ENCODE measurements around the gene NTF4. TPM values are rescaled to one million over a fixed set of nuclear protein-coding genes. Genes with fewer than 3 reads are reported as not detected.
"Not testable (repeated sequence)": the region's sequence is repeated elsewhere in the genome, so short reads cannot be mapped to it uniquely, and the experiment has no call there.

The NTF4 gene
- total RNA-seq, 2 experiments from 2014 or later = not detected

- DNase-seq = no peak
- Mint-ChIP-seq H3K4me3 (no peak overlapping the region), H3K4me1 (peaks cover 19% of the 10 kb centered on the region), H3K27ac (no peak overlapping the region), H3K9me3 (no peaks in the 10 kb centered on the region), H3K27me3 (peaks cover 19% of the 10 kb centered on the region), H3K36me3 (no peaks in the 10 kb centered on the region)
These were observed 42.5 kb downstream of the NTF4 start for GRCh38 chr19:49022116-49022515.

- Mint-ChIP-seq H3K27me3 (peaks cover 19% of the 10 kb centered on the region), H3K9me3 (no peaks in the 10 kb centered on the region), H3K4me1 (peaks cover 19% of the 10 kb centered on the region), H3K36me3 (no peaks in the 10 kb centered on the region), H3K27ac (peak overlapping the region; percentile 12), H3K4me3 (no peak overlapping the region)
- DNase-seq = peak; percentile 17
These were observed 43.4 kb downstream of the NTF4 start for GRCh38 chr19:49020931-49021895.

GRCh38 chr19:49020342-49020741 lies 44.3 kb downstream of the NTF4 start:
- DNase-seq = no peak
- Mint-ChIP-seq H3K9me3 (no peaks in the 10 kb centered on the region), H3K27ac (no peak overlapping the region), H3K27me3 (peaks cover 19% of the 10 kb centered on the region), H3K36me3 (no peaks in the 10 kb centered on the region), H3K4me3 (no peak overlapping the region), H3K4me1 (peaks cover 19% of the 10 kb centered on the region)

GRCh38 chr19:49019242-49019932 lies 45.2 kb downstream of the NTF4 start:
- peak; percentile 58 for DNase-seq
- Mint-ChIP-seq H3K4me1 (peaks cover 19% of the 10 kb centered on the region), H3K27ac (no peak overlapping the region), H3K9me3 (no peaks in the 10 kb centered on the region), H3K36me3 (no peaks in the 10 kb centered on the region), H3K27me3 (peaks cover 19% of the 10 kb centered on the region), H3K4me3 (peak overlapping the region; percentile 74)

- H3K4me3 Mint-ChIP-seq = peak overlapping the region; percentile 74
- peaks cover 19% of the 10 kb centered on the region for H3K27me3 Mint-ChIP-seq
- peak; percentile 23 for DNase-seq
- H3K9me3 Mint-ChIP-seq, H3K36me3 Mint-ChIP-seq, H3K27ac Mint-ChIP-seq: not testable (repeated sequence)
- H3K4me1 Mint-ChIP-seq = peaks cover 19% of the 10 kb centered on the region
These were observed 46.0 kb downstream of the NTF4 start for GRCh38 chr19:49018388-49019241.

GRCh38 chr19:49017666-49018351 lies 46.8 kb downstream of the NTF4 start:
- Mint-ChIP-seq H3K27me3 (peaks cover 19% of the 10 kb centered on the region), H3K9me3 (no peaks in the 10 kb centered on the region), H3K27ac (no peak overlapping the region)

GRCh38 chr19:49017041-49017665 lies 47.5 kb downstream of the NTF4 start, which contains the start of gene LHB:
TSS of gene LHB (minus strand) at chr19:49017091. CDS start at chr19:49017081, 10 bp downstream.
- H3K27me3 Mint-ChIP-seq = peaks cover 19% of the 10 kb centered on the region
- H3K4me3 Mint-ChIP-seq = peak within 1 kb of the TSS; percentile 13
- peaks cover 5% of the 10 kb centered on the region for H3K36me3 Mint-ChIP-seq
- H3K9me3 Mint-ChIP-seq = no peaks in the 10 kb centered on the region
- DNase-seq = no peak
- H3K27ac Mint-ChIP-seq = no peak within 1 kb of the TSS
- peaks cover 19% of the 10 kb centered on the region for H3K4me1 Mint-ChIP-seq

More at GRCh38 chr19:49017666-49018351, 46.8 kb downstream of the NTF4 start:
- Mint-ChIP-seq H3K4me1 (peaks cover 19% of the 10 kb centered on the region), H3K4me3 (peak overlapping the region; percentile 13), H3K36me3 (peaks cover 3% of the 10 kb centered on the region)
- DNase-seq = peak; percentile 76

GRCh38 chr19:49016067-49016839 lies 48.4 kb downstream of the NTF4 start:
- Mint-ChIP-seq H3K27me3 (peaks cover 19% of the 10 kb centered on the region), H3K27ac (no peak overlapping the region), H3K4me3 (no peak overlapping the region), H3K9me3 (no peaks in the 10 kb centered on the region), H3K36me3 (peaks cover 5% of the 10 kb centered on the region), H3K4me1 (peaks cover 13% of the 10 kb centered on the region)
- no peak for DNase-seq

- Mint-ChIP-seq H3K4me3 (no peak overlapping the region), H3K4me1 (peaks cover 11% of the 10 kb centered on the region), H3K27me3 (peaks cover 15% of the 10 kb centered on the region), H3K27ac (no peak overlapping the region), H3K36me3 (peaks cover 7% of the 10 kb centered on the region), H3K9me3 (no peaks in the 10 kb centered on the region)
- DNase-seq = no peak
These were observed 49.8 kb downstream of the NTF4 start for GRCh38 chr19:49014870-49015255.

- DNase-seq = no peak
- Mint-ChIP-seq H3K36me3 (peaks cover 7% of the 10 kb centered on the region), H3K27ac (peak overlapping the region; percentile 21), H3K27me3 (peaks cover 9% of the 10 kb centered on the region), H3K4me3 (no peak overlapping the region), H3K4me1 (peaks cover 10% of the 10 kb centered on the region), H3K9me3 (no peaks in the 10 kb centered on the region)
These were observed 50.3 kb downstream of the NTF4 start for GRCh38 chr19:49014123-49014869.

GRCh38 chr19:49011194-49011593 lies 53.4 kb downstream of the NTF4 start:
- no peaks in the 10 kb centered on the region for H3K27me3 Mint-ChIP-seq
- no peak overlapping the region for H3K4me3 Mint-ChIP-seq
- no peaks in the 10 kb centered on the region for H3K9me3 Mint-ChIP-seq
- no peaks in the 10 kb centered on the region for H3K4me1 Mint-ChIP-seq
- H3K27ac Mint-ChIP-seq = no peak overlapping the region
- DNase-seq = no peak
- H3K36me3 Mint-ChIP-seq = peaks cover 12% of the 10 kb centered on the region

Data from activated naive CD8-positive, alpha-beta T cell treated with anti-CD3 and anti-CD28 coated beads for 36 hours (primary cell).